GM19397 (cell line): ENCODE measurements around the gene TERB1.

Experiments used
- ATAC-seq: cut with Tn5 transposase; IDR thresholded peaks from one replicate; pipeline ENCODE4 v1.9.1; 2021; ENCODE audit warnings: mild to moderate bottlenecking, moderate library complexity; ENCODE audit not compliant: unreplicated experiment

TERB1 gene

DNA sequence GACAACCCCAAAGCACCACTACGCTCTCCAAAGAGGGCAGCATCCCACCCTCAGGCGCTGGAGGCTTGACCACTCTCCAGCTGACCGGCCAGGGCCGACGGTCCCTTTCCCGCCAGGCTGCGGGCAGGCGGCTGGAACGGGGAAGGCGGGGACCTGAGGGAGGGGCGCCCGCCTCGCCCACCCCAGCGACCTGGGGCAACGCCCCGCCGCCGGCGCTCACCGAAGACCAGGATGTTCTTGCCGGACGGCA lies 50.4 kb downstream of the TERB1 start:
- ATAC-seq = no peak

DNA sequence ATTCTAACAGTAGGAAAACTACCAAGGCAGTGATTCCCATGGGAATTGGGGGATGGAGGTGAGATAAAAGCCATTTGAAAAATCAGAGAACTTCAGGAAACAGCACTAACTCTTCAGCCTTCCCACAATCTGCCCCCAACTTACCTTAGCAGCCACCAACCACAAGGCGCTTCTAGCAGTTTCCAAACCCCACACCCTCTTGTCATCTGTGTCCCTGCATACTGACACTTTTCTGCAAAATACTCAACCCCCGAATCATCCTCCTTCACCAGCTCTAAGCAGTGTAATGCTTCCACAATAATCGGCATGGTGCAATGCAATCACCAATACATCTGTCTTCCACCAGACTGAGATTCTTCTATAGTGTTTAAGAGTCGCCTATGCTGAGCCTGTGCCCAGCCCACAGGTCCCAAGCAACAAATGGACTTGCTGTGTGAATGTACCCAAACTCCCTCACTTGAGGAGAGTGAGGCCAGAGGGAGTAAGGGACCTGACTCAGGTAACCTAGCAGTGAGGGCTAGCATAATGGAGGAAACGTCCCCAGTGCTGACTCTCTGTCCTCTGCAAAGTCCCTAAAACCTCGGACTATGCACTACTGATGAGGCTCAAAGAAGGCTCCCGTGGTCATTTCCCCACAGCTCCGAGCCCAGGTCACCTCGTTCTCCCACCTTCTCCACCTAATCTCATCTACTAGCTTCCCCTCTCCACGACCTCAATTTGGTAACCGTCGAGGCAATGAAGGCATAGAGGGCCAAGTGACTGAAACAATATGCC lies 50.9 kb downstream of the TERB1 start:
- no peak for ATAC-seq

DNA sequence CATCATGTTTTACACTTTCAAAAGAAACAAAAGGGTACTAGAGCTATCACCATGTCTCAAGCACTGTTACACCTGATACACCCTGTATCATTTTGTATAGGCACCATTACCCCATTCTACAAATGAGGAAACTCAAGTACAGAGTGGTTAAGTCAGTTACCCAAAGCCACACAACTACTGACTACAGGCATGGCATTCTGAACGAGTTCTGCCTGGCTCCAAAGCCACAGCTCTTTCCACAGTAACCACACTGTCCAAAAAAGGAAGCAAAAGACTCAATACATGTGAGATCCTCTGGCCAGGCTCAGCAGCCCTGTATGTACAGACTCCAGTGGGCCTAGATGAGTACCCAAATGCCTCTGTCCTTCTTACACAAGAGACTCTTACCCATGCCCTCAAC lies 54.7 kb downstream of the TERB1 start:
- no peak for ATAC-seq

DNA sequence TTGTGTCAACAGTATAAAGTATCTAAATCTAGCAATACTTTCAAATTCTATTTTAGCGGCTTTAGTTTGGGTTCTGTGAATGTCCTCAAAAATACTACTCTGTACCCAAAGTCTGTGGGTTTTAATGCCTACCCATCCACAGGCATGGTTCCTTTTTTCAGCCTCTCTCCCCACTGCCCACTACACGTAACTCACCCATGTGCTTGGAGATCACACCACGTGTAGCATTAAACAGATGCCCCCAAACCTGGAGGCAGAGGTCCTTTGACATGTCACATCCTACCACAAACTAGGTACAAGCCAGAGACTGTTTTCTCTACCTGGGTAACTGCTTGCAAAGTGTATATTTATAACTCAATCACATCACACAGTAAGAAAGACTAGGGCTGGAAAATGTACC lies 55.3 kb downstream of the TERB1 start:
- no peak for ATAC-seq

DNA sequence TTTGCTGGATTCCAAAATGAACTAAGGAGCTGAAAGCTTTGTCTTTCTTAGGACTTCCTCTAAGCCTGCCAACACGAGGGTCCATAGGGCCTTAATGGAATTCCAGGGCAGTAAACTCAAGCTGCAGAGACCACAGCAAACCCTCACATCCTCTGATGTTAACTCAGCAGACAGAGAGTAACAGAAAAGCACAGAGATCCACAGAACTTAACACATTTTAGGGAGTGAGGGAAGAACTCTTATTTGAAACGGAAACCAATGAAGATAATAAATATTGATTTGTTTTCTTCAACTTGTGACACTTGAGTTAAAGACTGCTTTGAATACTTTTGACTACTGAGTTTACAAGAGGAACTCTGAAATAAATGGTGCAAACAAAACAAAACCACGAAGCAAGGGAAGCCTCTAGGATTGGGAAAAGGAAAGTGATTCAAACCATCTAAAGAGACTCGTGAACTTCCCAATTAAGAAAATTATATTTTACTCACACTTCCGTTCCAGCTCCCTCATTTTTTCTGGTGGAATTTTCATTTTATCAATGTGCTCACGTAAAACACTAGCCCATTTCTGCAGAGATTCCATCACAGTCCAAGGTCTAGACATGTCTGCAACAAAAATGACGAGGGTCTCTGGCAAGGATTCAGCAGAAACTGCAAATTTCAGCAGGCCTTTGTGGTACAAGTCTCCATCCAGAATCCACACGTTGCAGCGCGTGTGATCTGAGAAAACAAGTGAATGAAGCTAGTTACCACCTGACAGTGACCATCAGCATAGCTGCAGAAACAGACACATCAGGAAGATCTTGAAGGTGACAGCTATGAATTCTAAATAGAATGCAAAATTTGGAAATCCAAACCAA lies 59.2 kb downstream of the TERB1 start:
- no peak for ATAC-seq

DNA sequence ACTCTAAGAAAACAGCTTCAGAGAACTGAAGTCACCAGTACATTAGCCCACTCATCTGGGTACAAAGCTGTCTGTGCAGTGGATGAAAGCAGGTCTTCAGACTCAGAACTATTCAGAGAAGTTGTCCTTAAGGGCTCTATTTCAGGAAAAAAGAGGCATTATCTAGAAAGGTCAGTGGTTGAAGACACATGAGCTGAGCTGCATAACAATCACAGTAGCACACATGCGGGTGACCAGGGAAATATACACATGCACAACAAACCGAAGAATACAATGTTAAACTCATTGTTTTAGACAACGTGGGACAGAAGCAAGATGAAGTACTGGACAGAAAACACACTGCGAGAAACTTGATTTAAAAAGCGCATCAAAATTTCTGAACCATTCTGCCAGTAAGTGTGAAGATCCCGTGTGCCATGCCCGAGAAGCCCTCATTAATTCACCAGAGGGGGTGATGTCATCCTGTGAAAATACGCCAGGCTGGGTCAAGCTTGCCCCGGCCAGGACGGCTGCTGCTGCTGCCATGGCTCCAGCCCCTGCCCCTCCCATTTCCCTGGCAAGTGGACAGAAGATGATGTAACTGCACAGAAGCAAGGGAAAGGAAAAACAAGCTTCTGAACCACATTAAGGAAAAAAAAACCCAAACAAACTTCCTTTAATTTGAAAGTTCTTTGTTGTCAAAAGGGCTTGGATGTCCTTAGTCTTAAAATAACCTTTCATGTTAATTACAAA lies 60.0 kb downstream of the TERB1 start:
- no peak for ATAC-seq

DNA sequence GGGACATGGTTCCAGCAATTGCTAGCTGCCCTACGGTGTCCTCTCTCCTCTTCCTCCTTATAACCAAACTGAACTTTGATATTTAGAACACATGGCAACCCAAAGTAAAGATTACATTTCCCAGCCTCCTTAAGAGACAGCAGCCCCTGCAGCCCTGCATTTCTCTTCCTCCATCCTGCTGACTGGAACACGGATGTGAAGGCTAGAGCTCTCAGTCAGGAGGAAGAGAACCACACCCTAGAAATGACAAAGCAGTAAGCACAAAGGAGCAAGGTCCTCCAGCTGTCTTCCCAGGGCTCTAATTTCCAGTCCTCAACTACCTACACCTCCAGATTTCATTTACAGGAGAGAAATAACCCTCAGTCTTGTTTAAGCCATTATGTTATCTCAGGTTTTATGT lies 60.9 kb downstream of the TERB1 start:
- ATAC-seq = no peak

DNA sequence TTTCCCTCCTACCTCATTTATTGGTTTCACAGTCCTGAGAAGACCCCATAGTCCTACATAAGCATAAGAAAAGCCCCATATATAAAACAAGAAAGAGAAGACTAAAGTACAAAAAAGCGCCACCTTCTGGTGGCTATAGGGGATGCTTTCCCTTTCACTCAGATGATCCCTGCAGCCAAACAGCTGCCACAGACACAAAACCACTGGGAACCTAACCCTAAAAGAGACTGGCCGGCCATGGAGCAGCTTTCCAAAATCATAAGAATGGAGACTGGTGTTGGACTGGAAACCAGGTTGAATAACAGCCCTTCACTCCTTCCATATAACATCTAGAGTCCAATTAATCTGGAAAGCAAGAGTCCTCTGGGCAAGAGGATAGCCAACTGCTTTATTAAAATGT lies 61.4 kb downstream of the TERB1 start:
- ATAC-seq = no peak

DNA sequence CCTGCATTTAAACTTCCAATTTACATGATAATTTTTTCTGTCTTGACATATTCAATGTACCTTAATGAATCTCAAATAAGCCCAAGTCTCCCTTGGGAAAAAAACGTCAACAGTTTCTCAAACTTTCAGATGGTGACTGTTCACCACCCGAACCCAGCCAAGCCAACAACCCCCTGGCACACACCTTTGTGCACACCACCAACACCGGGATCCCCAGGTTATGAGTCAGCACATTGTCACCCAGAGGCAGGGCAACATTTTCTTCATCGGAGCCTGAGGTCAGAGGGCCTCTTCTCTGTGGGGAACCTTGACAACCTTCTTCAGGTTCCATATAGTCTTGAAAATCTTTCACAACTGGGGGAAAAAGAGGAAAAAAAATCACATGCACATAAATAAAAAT lies 65.5 kb downstream of the TERB1 start:
- no peak for ATAC-seq

DNA sequence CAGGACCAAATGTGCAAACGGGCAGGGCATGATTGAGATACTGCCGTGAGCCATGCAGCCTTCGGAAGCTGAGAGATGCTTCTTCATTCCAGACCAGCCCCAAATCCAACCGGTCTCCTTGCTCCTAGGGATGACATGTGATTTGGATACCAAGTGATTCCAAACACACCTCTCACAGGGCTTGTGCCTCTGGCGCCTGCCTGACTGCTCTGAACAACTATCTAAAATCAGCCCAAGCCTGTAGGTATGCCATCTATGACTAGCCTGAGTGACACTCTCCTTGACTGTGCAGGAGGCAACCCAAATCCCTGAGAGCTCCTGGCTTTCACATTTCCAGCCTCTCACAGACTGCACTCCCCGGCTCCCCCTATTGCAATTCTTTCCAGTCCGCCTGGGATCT lies 70.3 kb downstream of the TERB1 start:
- ATAC-seq = no peak

DNA sequence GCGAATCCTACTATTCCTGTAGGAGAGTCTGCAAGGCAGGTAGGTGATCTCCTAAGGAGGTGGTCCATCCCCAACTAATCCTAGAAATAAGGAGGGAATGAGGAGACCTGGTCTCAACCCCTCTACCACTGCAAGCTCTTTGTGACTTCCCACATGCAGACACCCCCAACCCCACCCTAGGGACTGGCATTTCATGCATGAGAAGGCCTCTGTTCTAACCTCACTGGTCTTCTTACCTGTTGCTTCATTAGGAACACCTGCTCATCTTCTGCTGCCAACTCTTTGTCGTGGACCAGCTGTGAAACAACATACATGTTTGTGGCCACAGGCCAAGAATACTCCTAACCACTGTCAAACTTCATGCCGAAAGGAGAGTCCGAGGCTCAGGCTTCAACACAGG lies 72.6 kb downstream of the TERB1 start:
- no peak for ATAC-seq

DNA sequence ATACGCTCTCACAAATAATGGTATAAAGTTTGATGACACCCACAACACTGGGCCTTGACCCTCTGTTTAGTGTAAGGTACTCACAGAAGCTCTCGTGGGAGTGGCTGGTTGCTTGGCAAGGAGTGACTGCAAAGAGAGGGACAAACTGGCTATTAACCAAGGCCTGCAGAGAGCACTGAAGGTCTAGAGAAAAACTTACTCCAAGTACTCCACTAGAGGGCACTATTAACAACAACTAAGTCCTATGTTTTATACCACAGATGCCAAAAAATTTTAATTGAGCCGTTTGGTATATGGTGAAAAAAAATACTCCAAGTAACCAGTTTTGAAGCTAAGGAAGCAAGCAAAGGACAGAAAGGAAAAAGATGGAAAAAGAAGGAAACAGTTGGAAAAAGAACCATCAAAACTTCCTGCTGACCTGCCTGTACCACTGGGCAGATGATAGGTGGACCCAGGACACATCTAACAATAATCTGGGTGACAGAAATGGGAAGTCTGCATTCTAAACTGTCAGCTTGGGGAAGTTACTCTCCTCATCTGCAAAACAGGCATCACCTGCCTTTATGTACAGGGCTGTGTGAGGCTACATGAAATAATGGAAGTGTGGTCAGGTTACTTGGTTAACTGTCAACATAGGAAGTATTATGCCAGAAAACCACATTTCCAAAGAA lies 73.1 kb downstream of the TERB1 start:
- no peak for ATAC-seq

DNA sequence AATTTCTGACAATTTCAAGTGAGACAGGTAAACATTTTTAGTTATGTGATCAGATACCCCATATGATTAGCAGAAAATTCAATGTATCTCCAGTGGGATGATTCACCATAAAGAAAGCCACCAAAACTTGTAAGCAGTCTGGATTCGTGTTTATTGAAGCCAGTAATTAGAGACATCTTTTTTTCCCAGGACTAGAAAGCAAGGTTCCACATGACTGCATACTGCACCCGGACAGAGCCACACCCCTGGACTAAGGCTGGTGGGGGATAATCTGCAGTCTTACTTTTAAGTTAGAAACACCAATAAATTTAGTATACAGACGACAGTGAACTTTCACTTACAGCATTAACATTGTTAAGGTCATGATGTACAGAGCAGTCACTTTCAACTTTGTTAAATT lies 80.6 kb downstream of the TERB1 start:
- ATAC-seq = no peak

DNA sequence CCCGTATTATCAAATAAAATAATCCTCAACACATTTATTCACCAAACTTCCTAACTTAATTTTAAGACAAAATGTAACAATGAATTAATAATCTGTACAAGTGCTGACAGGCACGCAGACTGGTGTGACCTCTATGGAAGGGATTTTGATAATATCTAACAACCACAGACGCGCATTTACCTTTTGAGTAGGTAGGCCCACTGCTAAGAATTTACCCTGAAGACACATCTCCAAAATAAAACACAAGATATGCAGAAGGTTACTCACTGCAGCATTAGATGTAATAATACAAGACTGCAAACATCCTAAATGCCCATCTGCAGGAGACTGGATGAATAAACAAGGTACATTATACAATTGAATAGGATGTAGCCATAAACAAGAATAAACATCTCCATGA lies 82.1 kb downstream of the TERB1 start:
- ATAC-seq = no peak

DNA sequence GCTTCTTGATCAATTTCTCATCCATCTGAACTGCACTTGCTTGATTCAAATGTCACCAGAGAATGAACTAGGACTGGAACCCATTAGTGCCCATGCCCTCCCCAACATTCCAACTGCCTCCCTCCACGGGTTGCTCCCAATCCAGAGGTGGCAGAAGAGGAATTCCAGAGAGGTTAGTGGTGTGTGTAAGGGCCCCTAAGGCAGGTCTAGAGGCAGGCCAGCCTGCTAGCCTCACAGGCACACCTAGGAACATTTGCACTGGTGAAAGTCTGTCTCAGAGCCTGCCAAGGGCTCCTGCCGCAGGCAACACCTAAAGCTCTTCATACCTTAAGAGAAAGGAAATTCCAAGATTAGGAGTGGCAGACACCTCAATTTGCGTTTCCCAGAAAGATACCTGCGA lies 83.6 kb downstream of the TERB1 start:
- no peak for ATAC-seq

DNA sequence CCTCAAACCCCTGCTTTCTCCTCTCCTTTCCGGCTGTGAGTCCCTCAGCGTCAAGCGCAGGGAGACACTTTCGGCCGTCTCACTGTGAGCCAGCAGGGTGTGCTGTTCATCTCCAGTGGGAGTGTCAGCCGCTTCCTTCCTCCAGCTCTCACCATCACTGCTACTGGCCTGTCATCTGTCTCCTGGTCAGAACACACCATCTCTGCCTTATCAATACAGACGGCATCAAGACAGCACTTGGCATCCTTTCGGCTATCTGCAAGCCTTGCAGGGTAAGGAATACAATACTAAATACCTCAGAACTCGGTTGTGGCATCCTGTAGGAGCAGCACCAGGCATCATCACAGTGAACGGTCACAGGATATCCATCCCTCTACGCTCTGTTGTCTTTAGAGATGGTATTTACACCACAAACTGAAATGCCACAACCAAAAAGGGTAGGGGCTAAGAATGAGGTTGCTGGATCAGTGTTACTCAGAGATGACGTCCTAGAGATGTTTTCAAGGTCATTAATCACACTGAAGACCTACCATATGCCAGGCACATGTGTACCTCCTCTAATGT lies 84.2 kb downstream of the TERB1 start:
- ATAC-seq = no peak

DNA sequence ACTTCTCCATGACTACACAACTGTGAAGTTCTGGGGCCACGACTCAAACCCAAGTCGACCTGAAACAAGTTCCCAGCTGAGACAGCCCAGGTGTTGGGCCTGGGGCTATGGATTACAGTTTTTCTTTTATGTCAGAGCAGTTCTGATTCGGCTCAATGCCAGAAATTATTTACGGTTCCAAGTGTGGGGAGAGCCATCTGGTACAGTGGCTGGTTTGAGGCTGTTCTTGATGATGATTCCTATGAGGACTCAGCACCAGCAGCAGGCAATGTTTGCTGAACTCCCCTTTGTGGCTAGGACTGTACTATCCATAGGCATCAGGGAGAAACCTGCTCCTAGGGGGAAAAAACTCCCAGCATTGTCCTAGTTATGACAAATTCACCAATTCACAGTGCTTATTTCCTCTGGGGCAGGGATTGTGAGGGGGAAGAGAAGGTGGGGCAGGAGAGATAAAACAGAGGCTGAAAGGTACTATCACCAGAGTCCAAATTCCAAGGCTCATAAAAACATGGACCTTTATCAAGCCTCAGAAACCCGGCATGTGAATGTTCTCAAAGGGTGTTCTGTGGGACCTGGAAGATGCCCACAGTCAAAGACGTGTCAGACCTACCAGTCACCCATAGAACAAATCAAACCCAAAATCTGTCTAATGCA lies 86.6 kb downstream of the TERB1 start:
- ATAC-seq = no peak

DNA sequence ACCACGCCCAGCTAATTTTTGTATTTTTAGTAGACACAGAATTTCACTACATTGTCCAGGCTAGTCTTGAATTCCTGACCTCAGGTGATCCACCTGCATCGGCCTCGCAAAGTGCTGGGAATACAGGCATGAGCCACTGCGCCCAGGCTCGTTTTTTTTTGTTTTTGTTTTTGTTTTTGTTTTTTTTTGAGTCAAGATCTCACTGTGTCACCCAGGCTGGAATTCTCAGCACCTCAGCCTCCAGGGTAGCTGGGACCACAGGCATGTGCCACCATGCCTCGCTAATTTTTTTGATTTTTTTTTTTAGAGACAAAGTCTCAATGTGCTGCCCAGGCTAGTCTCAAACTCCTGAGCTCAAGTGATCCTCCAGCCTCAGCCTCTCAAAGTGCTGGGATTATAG lies 87.3 kb downstream of the TERB1 start:
- ATAC-seq = no peak

DNA sequence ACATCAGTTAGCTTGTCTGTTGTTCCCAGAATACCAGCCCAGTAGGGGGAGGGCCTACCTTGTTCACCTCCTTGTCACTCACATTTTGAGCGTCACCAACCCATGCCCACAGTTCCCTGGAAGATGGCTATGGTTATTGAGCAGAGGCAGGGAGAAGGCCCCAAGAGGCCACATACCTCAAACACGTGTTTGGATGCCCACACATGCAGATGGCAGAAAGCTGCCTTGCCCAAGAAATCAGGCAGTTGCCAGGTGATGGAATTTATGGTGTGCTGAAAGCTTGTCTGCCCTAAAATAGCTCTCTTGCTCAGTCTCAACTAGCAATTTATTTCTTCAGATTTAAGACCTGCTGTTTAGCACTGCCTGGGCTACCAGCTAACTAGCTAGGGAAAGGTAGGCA lies 88.3 kb downstream of the TERB1 start:
- ATAC-seq = no peak

DNA sequence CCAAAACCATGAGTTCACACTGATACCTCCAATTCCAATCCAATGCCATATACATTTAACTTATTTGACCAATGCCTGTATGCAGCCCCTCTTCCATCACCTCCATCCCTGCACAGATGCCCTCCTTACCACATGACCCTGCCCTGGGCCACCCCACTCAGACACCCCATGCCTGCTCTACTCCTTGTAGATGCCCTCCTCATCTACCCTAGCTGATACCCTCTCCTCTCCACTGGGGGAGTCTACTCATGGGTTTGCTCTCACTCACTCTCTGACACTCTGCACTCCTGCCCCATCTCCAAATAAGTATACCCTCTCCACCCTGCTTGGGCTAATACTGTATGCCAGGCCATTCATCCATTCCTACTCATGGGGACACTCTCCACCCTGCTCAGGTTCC lies 88.9 kb downstream of the TERB1 start:
- ATAC-seq = no peak

DNA sequence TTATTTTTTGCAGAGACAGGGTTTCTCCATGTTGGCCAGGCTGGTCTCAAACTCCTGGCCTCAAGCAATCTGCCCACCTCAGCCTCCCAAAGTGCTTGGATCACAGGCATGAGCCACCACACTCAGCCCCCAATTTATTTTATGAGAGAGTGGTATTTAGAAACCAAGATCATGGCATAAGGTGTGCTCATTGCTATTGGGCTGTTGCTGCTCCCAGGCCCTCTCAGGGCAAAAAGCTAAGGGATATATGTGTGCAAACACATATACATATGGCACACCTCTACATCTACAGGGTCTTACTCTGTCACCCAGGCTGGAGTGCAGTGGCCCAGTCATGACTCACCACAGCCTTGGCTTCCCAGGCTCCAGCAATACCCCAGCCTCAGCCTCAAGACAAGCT lies 89.8 kb downstream of the TERB1 start:
- no peak for ATAC-seq
